Keratinocyte (primary cell): ENCODE results near the gene GPR183.

Source experiments
- CTCF ChIP-seq, 3 experiments: IDR thresholded peaks in 1 of 3; conservative IDR thresholded peaks in 1 of 3; optimal IDR thresholded peaks in 1 of 3; 2 replicates in 2 of 3; 3 replicates in 1 of 3; pipeline versions ENCODE3 to v1.5.1; 2011; ENCODE audit warnings: low read length in 3 of 3, mild to moderate bottlenecking in 3 of 3, moderate library complexity in 2 of 3, control low read depth in 1 of 3, inconsistent platforms in 1 of 3; ENCODE audit not compliant: insufficient read depth in 2 of 3; ENCODE audit errors: extremely low read depth in 1 of 3
- EZH2 ChIP-seq: IDR thresholded peaks from one replicate; pipeline ENCODE4 v1.6.1; 2012; ENCODE audit warnings: inconsistent platforms, mild to moderate bottlenecking, low read length, moderate library complexity

GRCh38 chr13:99265162-99265800 lies 41.9 kb downstream of the GPR183 start:
- TF ChIP-seq CTCF (optimal IDR thresholded peaks at IDR 0.05 in 1 of 3, IDR thresholded peaks at IDR 0.05 in 1 of 3, conservative IDR thresholded peaks at IDR 0.05 in 1 of 3; ENCODE audit: extremely low read depth in 1 of 3, insufficient read depth in 2 of 3, low read length in 3 of 3) (no peak), EZH2 (no peak)
